ENCODE data around the gene HMG20A. TPM values are rescaled to one million over a fixed set of nuclear protein-coding genes. Genes with fewer than 3 reads are reported as not detected.

The HMG20A gene
- total RNA-seq, 1 experiment from 2014 or later, result 26.2 TPM

DNA sequence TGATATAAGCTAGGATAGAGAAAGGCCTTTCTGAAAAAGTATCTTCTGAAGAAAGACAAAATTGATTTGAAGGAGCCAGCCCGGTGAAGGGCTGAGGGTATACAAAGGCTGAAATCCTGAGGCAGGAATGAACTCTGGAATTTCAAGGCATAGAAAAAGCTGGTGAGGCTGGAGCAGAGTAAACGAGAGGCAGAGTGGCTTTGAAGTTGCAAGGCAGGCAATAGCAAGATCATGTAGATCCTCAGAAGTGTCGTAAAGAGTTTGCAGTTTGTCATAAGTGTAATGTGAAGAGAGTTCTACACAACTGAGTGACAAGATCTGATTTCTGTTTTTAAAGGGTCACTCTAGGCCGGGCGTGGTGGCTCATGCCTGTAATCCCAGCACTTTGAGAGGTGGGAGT is 69.0 kb downstream of the HMG20A start:
- Histone ChIP-seq H3K9ac (ENCODE audit: low read length) (no peak overlapping the region), H3K9me2 (replicated peaks; ENCODE audit: insufficient read depth, low read length) (no peaks in the 10 kb centered on the region), H3K36me3 (ENCODE audit: insufficient read depth, low read length) (no peaks in the 10 kb centered on the region), H2AFZ (ENCODE audit: low read length) (no peak overlapping the region), H3K4me2 (ENCODE audit: low read depth, low read length, poor library complexity, severe bottlenecking) (no peak overlapping the region), H3K9me3 (ENCODE audit: low read length) (no peaks in the 10 kb centered on the region), H3K4me3 (ENCODE audit: low read length) (no peak overlapping the region), H3K27me3 (ENCODE audit: low read length) (no peaks in the 10 kb centered on the region), H3K4me1 (ENCODE audit: low read length) (peaks cover 6% of the 10 kb centered on the region; the same call in 1 of the 2 replicates), H4K20me1 (ENCODE audit: insufficient read depth, low read depth, low read length) (no peaks in the 10 kb centered on the region), H3K79me2 (ENCODE audit: low read length) (no peaks in the 10 kb centered on the region), H3K27ac (ENCODE audit: low read length) (no peak overlapping the region)
- DNase-seq, result no peak

DNA sequence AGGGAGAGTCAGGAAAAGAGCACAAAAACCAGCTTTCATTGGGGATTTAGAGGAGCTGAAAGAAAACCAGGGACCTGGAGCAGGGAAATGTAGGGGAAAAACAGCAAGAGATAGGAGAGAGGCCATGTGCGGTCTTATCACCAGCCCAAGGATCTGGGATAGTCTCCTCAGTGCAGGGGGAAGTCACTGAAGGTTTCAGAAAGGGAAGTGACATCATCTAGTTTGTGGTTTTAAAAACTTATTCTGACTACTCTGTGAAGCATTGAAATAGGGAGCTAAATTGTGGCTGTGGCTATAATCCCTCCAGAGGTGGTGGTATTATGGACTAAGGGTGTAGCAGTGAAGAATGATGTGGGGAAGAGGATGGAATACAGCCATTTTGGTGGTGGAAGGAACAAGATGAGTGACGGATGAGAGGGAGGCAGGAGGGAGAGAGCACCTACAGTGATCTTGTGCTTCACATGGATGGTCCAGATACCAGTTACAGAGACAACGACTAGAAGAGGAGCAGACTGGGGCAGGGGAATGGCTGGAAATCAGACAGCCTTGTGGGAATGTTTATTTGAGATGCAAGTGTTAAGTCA is 72.7 kb downstream of the HMG20A start:
- H3K9me2 ChIP-seq (replicated peaks; ENCODE audit: insufficient read depth, low read length), result no peaks in the 10 kb centered on the region
- H3K4me2 ChIP-seq (ENCODE audit: low read depth, low read length, poor library complexity, severe bottlenecking), result no peak overlapping the region
- H3K27me3 ChIP-seq (ENCODE audit: low read length), result 0 out of 2 replicates have a peak, but pooled peaks cover 2% of the 10 kb centered on the region
- H3K36me3 ChIP-seq (ENCODE audit: insufficient read depth, low read length), result no peaks in the 10 kb centered on the region
- H3K4me1 ChIP-seq (ENCODE audit: low read length), result peaks cover 12% of the 10 kb centered on the region
- H3K79me2 ChIP-seq (ENCODE audit: low read length), result no peaks in the 10 kb centered on the region
- H3K9ac ChIP-seq (ENCODE audit: low read length), result no peak overlapping the region
- peaks cover 3% of the 10 kb centered on the region; the same call in 1 of the 2 replicates for H4K20me1 ChIP-seq (ENCODE audit: insufficient read depth, low read depth, low read length)
- no peak overlapping the region for H2AFZ ChIP-seq (ENCODE audit: low read length)
- H3K9me3 ChIP-seq (ENCODE audit: low read length), result no peaks in the 10 kb centered on the region
- H3K27ac ChIP-seq (ENCODE audit: low read length), result no peak overlapping the region
- no peak for DNase-seq
- no peak overlapping the region for H3K4me3 ChIP-seq (ENCODE audit: low read length)

DNA sequence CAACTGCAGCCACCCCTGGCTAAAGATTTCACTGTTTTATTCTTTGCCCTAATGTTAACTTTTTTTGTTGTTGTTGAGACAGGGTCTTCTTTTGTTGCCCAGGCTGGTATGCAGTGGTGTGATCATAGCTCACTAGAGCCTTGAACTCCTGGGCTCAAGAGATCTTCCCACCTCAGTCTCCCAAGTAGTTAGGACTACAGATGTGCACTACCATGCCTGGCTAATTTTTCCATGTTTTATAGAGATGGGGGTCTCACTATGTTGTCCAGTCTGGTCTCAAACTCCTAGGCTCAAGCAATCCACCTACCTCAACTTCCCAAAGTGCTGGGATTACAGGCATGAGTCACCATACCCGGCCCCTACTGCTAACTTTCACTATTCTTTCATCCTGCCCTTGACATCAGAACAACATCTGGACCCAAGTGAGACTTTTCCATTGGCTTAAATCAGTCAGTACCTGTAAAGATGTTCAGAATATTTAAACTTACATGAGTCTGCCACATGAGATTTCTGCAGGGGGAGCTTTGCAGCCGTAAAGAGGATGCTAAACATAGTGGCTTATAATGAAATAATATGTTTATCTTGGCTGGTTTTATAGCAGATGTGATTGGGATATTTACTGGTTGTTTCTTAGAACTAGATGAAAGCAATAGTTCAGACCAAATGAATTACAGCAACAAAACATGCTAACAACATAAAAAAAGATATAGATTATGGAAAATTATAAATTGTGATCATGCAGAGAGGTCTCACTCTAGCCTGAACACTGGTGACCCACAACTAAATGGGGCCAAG is 73.6 kb downstream of the HMG20A start:
- Histone ChIP-seq H3K36me3 (ENCODE audit: insufficient read depth, low read length) (no peaks in the 10 kb centered on the region), H3K4me2 (ENCODE audit: low read depth, low read length, poor library complexity, severe bottlenecking) (no peak overlapping the region), H3K27ac (ENCODE audit: low read length) (no peak overlapping the region), H4K20me1 (ENCODE audit: insufficient read depth, low read depth, low read length) (peaks cover 3% of the 10 kb centered on the region; the same call in 1 of the 2 replicates), H3K4me1 (ENCODE audit: low read length) (peaks cover 12% of the 10 kb centered on the region), H3K79me2 (ENCODE audit: low read length) (no peaks in the 10 kb centered on the region), H3K9me3 (ENCODE audit: low read length) (no peaks in the 10 kb centered on the region), H3K9me2 (replicated peaks; ENCODE audit: insufficient read depth, low read length) (no peaks in the 10 kb centered on the region), H3K27me3 (ENCODE audit: low read length) (0 out of 2 replicates have a peak, but pooled peaks cover 2% of the 10 kb centered on the region), H2AFZ (ENCODE audit: low read length) (no peak overlapping the region), H3K9ac (ENCODE audit: low read length) (no peak overlapping the region), H3K4me3 (ENCODE audit: low read length) (no peak overlapping the region)
- DNase-seq, result no peak

DNA sequence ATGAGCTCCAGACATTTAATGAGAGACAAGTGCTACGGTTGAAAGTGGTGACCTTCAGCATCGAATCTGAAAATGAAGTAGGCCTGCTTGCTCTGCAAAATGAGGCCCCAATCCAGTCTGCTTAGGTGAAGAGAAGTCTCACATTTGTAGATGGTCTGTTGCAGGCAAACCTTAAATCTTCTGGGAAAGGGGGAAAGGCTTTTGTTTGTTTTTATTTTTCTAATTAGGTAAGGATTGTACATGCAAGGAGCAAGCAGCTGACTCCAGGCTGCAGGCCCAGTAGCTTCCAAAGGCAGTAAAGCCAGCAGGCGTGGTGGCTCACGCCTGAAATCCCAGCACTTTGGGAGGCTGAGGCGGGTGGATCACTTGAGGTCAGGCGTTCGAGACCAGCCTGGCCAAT is 74.3 kb downstream of the HMG20A start:
- H3K4me3 ChIP-seq (ENCODE audit: low read length), result no peak overlapping the region
- no peaks in the 10 kb centered on the region for H3K36me3 ChIP-seq (ENCODE audit: insufficient read depth, low read length)
- no peak overlapping the region for H3K9ac ChIP-seq (ENCODE audit: low read length)
- H3K9me2 ChIP-seq (replicated peaks; ENCODE audit: insufficient read depth, low read length), result no peaks in the 10 kb centered on the region
- no peak for DNase-seq
- H4K20me1 ChIP-seq (ENCODE audit: insufficient read depth, low read depth, low read length), result peaks cover 3% of the 10 kb centered on the region; the same call in 1 of the 2 replicates
- no peak overlapping the region for H3K4me2 ChIP-seq (ENCODE audit: low read depth, low read length, poor library complexity, severe bottlenecking)
- H3K9me3 ChIP-seq (ENCODE audit: low read length), result no peaks in the 10 kb centered on the region
- H3K79me2 ChIP-seq (ENCODE audit: low read length), result no peaks in the 10 kb centered on the region
- H3K27ac ChIP-seq (ENCODE audit: low read length), result no peak overlapping the region
- H2AFZ ChIP-seq (ENCODE audit: low read length), result no peak overlapping the region
- 0 out of 2 replicates have a peak, but pooled peaks cover 2% of the 10 kb centered on the region for H3K27me3 ChIP-seq (ENCODE audit: low read length)
- peaks cover 12% of the 10 kb centered on the region for H3K4me1 ChIP-seq (ENCODE audit: low read length)

DNA sequence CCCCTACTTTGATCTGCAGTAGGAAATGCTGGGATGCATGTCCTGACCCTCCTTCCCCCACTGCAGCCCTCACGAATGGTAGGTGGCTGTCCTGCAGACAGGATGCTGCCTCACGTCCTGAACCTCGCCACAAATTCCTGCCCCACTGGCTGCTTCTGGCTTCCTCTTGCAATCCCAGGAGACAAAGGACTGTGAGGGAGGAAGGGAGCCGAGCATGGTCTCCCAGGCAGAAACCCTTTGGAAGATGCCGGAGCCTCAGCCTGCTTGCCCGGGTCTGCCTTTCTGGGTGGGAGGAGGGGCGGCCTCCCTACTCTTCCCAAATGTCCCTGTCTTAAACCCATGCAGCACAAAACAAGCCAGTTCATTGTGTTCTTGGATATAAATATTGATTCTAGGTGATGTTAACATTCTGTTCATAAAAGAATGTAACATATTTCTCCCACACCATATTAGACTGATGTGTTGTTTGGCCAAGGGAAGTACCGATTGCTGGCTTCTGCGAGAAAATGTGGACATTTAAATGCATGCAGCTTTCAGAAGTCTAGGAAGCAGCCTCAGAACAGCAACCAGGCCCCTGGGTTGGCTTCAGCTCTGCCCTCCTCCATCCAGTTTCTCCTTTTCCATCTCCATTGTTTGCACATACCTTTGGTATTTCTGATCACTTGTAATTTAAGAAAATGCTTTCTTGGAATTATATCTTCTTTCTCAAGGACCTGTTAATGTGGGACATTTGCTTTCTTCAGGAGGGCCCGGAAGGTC is 75.3 kb downstream of the HMG20A start:
- no peaks in the 10 kb centered on the region for H3K79me2 ChIP-seq (ENCODE audit: low read length)
- no peak overlapping the region for H3K4me3 ChIP-seq (ENCODE audit: low read length)
- H3K27ac ChIP-seq (ENCODE audit: low read length), result no peak overlapping the region
- no peaks in the 10 kb centered on the region for H3K36me3 ChIP-seq (ENCODE audit: insufficient read depth, low read length)
- no peak for DNase-seq
- H3K27me3 ChIP-seq (ENCODE audit: low read length), result 0 out of 2 replicates have a peak, but pooled peaks cover 2% of the 10 kb centered on the region
- peaks cover 12% of the 10 kb centered on the region for H3K4me1 ChIP-seq (ENCODE audit: low read length)
- H3K9me2 ChIP-seq (replicated peaks; ENCODE audit: insufficient read depth, low read length), result no peaks in the 10 kb centered on the region
- H4K20me1 ChIP-seq (ENCODE audit: insufficient read depth, low read depth, low read length), result peaks cover 3% of the 10 kb centered on the region; the same call in 1 of the 2 replicates
- H3K4me2 ChIP-seq (ENCODE audit: low read depth, low read length, poor library complexity, severe bottlenecking), result no peak overlapping the region
- H3K9ac ChIP-seq (ENCODE audit: low read length), result no peak overlapping the region
- H3K9me3 ChIP-seq (ENCODE audit: low read length), result no peaks in the 10 kb centered on the region
- H2AFZ ChIP-seq (ENCODE audit: low read length), result no peak overlapping the region

DNA sequence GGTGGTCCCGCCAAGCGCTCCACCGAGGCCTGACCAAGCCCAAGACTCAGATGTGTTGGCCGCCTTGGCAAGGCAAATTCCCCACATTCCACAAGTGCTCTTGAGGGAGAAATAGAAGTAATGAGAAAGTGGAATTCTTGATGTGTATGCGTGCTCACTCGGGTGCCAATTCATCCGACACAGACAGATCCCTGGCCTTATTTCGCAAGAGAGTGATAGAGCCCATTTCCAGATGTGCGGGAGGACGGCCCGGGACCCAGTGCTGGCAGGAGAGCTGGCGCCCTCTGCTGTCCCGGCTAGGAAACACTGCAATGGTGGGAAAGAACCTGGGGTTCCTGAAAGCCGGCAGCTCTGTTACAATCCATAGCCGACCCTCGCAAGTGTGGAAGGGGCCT is 76.0 kb downstream of the HMG20A start:
- peaks cover 19% of the 10 kb centered on the region for H3K4me1 ChIP-seq (ENCODE audit: low read length)
- no peaks in the 10 kb centered on the region for H3K9me3 ChIP-seq (ENCODE audit: low read length)
- H3K36me3 ChIP-seq (ENCODE audit: insufficient read depth, low read length), result no peaks in the 10 kb centered on the region
- H3K27ac ChIP-seq (ENCODE audit: low read length), result no peak overlapping the region
- H4K20me1 ChIP-seq (ENCODE audit: insufficient read depth, low read depth, low read length), result peaks cover 3% of the 10 kb centered on the region; the same call in 1 of the 2 replicates
- H3K9me2 ChIP-seq (replicated peaks; ENCODE audit: insufficient read depth, low read length), result no peaks in the 10 kb centered on the region
- DNase-seq, result peak; percentile 86
- no peak overlapping the region for H2AFZ ChIP-seq (ENCODE audit: low read length)
- no peak overlapping the region for H3K9ac ChIP-seq (ENCODE audit: low read length)
- no peaks in the 10 kb centered on the region for H3K79me2 ChIP-seq (ENCODE audit: low read length)
- H3K27me3 ChIP-seq (ENCODE audit: low read length), result 0 out of 2 replicates have a peak, but pooled peaks cover 2% of the 10 kb centered on the region
- H3K4me3 ChIP-seq (ENCODE audit: low read length), result no peak overlapping the region
- H3K4me2 ChIP-seq (ENCODE audit: low read depth, low read length, poor library complexity, severe bottlenecking), result no peak overlapping the region

DNA sequence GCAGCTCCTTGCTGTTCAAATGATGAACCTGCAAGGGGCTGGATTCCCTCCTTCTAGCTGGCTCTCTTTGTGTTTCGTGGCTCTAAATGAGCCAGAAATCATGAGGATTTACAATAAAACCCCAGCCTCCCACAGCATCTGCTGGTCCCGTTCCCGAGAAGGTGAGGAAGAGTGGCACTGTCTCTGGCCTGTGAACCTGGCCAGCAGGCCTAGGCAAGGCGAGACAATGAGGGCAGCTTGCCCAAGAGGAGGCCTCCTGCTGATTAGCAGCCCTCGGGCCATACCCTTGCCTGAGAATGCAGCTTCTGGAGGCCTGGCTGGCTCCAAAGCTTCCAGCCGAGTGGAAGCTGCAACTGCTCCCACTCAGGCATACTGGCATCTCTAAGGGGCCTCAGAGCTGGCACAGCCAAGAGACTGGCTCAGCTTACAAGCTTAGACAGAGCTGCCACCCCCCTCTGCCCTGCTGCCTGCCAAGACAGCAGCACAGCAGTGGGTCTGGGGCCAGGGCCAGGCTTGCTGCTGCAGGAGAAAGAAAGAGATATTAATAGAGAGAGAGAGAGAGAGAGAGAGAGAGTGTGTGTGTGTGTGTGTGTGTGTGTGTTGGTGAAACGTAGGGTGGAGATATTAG is 76.5 kb downstream of the HMG20A start:
- H3K9ac ChIP-seq (ENCODE audit: low read length), result no peak overlapping the region
- no peak overlapping the region for H3K4me2 ChIP-seq (ENCODE audit: low read depth, low read length, poor library complexity, severe bottlenecking)
- H2AFZ ChIP-seq (ENCODE audit: low read length), result no peak overlapping the region

More for the DNA sequence above, 76.5 kb downstream of the HMG20A start:
- 0 out of 2 replicates have a peak, but pooled peaks cover 2% of the 10 kb centered on the region for H3K27me3 ChIP-seq (ENCODE audit: low read length)
- H3K79me2 ChIP-seq (ENCODE audit: low read length), result no peaks in the 10 kb centered on the region
- H3K9me2 ChIP-seq (replicated peaks; ENCODE audit: insufficient read depth, low read length), result no peaks in the 10 kb centered on the region
- DNase-seq, result no peak
- no peak overlapping the region for H3K4me3 ChIP-seq (ENCODE audit: low read length)
- H3K4me1 ChIP-seq (ENCODE audit: low read length), result peaks cover 24% of the 10 kb centered on the region
- H3K36me3 ChIP-seq (ENCODE audit: insufficient read depth, low read length), result no peaks in the 10 kb centered on the region
- H4K20me1 ChIP-seq (ENCODE audit: insufficient read depth, low read depth, low read length), result peaks cover 3% of the 10 kb centered on the region; the same call in 1 of the 2 replicates
- H3K9me3 ChIP-seq (ENCODE audit: low read length), result no peaks in the 10 kb centered on the region
- no peak overlapping the region for H3K27ac ChIP-seq (ENCODE audit: low read length)
